GM12874 (cell line): Measurements from ENCODE around the gene KLHL25.

ENCODE experiments used
- CTCF ChIP-seq: IDR thresholded peaks from 2 replicates; pipeline ENCODE4 v1.5.1; 2011; ENCODE audit warnings: low read depth, mild to moderate bottlenecking, control low read depth, low read length, moderate library complexity; ENCODE audit not compliant: insufficient read depth

The KLHL25 gene

DNA sequence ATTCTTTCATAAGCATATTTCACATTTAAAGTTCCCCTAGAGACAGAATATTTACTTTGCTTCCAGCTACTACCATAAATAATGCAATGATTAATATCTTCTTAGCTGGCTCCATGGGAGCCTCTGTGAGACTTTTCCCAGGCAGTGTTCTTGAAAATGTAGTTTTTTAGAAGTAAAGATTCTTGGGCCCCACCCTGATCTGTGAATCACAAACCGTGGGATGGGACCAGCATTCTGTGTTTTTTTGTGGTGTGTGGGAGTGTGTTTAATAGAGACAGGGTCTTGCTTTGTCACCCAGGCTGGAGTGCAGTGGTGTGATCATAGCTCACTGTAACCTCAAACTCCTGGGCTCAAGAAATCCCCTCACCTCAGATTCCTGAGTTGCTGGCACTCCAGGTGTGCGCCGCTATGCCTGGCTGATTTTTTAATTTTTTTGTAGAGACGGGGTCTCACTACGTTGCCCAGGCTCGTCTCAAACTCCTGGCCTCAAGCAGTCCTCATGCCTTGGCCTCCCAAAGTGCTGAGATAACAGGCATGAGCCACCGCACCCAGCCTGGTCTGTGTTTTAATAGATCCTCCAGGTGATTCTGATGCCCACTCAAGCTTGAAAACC, 83.0 kb downstream of the KLHL25 start:
- no peak for TF ChIP-seq CTCF

- no peak for TF ChIP-seq CTCF
Observed at GRCh38 chr15:85710340-85710842, 84.3 kb downstream of the KLHL25 start.
